ENCODE measurements around the gene PET100.

The PET100 gene

DNA sequence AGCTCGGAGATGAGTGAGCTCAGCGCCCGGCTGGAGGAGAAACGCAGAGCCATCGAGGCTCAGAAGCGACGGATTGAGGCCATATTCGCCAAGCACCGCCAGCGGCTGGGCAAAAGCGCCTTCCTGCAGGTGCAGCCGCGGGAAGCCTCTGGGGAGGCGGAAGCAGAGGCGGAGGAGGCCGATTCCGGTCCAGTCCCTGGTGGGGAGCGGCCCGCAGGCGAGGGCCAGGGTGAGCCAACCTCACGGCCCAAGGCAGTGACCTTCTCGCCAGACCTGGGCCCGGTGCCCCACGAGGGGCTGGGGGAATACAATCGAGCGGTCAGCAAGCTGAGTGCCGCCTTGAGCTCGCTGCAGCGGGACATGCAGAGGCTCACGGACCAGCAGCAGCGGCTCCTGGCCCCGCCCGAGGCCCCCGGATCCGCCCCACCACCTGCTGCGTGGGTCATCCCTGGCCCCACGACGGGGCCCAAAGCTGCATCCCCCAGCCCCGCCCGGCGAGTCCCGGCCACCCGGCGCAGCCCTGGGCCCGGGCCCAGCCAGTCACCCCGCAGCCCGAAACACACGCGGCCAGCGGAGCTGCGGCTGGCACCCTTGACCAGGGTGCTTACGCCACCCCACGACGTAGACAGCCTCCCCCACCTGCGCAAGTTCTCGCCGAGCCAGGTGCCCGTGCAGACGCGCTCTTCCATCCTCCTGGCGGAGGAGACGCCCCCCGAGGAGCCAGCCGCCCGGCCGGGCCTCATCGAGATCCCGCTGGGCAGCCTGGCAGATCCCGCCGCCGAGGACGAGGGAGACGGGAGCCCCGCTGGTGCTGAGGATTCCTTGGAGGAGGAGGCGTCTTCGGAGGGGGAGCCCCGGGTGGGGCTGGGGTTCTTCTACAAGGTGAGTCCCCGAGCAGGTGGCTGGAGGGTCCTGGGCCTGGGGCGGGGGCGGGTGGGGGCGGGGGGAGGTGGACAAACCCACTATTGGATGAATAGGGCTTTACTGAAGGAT lies 17.0 kb upstream of the PET100 start:
- no peak for DNase-seq

DNA sequence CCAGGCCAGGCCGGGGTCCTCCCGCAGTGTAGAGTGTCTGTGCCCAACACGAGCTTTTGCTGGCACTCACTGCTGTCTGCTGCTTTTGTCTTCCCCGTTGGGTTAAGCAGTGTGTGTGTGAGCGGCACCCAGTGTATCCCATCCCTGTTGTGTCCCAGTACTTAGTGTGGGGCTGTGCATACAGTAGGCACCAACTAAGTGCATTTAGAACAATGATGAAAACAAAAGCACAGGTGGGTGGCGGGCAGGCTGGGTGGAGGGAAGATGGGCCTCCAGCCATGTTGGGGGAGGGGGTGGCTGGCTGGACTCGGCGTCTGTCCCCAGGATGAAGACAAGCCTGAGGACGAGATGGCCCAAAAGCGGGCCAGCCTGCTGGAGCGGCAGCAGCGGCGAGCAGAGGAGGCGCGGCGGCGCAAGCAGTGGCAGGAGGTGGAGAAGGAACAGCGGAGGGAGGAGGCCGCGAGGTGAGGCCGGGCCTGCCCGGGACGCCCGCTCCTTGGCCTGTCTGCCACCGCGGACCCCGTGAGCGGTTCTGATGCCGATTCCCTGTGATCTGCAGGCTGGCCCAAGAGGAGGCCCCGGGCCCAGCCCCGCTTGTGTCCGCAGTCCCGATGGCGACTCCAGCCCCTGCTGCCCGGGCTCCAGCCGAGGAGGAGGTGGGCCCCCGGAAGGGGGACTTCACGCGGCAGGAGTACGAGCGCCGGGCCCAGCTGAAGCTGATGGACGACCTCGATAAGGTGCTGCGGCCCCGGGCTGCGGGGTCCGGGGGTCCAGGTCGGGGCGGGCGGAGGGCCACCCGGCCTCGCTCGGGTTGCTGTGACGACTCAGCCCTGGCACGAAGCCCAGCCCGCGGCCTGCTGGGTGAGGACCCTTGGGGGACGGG lies 14.5 kb upstream of the PET100 start:
- DNase-seq, result no peak

DNA sequence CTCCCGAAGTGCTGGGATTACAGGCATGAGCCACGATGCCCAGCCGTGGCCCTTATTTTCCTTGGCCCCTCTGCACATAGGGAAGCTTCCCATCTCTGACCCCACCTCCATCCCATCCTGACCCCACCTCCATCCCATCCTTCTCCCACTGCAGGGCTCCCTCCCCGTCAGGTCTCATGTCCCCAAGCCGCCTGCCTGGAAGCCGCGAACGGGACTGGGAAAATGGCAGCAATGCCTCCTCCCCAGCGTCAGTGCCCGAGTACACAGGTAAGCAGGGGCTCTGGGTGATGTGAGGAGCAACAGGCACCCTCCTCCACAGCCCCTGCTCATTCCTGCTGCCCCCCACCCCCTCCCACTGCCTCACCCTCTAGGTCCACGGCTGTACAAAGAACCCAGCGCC lies 12.4 kb upstream of the PET100 start:
- DNase-seq, result no peak

GRCh38 chr19:7617735-7618134 lies 11.9 kb upstream of the PET100 start:
- no peak for DNase-seq

DNA sequence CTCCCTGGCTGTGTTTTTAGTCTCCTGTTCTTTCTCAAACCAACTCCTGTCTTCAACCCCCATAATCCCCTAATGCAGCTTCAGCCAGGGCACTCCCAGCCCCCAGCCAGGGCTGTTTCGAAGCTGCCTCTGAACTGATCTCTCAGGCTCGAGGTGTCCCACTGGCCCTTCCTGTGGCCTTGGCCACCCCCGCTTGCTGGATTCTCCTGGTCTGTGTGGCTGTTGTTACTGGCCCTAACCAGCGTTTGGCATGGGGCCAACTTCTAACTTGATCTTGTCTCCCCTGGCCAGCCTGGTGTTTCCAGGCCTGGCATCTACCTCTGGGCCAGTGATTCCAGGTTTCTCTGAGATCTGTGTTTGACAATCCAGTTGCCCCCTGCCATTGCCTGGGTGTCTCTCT lies 11.2 kb upstream of the PET100 start:
- no peak for DNase-seq

DNA sequence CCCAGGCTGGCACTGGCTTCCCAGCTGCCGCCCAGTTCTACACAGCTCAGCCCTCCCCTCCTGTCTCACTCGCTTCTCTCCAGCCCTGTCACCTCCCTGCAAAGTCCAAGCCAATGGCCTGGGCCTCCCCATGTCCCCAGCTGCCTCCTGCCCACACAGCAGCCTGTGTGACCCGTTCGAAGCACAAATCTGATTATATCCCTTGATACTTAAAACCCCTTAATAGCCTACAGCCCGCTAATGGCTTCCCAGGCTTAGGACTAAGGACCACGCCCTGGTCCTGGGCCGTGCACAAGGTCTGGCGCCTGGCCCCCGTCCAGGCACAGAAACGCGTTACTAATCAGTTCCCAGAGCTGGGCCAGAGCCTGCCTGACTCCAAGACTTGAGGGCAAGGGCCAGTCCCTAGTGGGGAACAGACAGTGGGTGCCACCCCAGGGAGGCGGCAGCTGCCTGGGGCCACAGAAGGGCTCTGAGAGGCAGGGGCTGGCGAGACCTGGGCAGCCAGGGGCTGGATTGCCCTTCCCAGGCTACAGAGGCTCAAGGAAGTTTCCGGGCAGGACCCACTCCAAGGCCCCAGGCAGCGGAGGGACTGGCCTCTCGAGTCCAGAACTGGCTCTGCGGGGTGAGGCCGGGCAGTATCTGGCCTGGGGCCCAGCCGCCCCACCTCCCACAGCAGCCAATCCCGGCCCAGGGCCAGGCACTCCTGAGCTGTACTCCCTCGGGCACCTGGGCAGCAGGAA lies 10.7 kb upstream of the PET100 start:
- DNase-seq, result no peak

DNA sequence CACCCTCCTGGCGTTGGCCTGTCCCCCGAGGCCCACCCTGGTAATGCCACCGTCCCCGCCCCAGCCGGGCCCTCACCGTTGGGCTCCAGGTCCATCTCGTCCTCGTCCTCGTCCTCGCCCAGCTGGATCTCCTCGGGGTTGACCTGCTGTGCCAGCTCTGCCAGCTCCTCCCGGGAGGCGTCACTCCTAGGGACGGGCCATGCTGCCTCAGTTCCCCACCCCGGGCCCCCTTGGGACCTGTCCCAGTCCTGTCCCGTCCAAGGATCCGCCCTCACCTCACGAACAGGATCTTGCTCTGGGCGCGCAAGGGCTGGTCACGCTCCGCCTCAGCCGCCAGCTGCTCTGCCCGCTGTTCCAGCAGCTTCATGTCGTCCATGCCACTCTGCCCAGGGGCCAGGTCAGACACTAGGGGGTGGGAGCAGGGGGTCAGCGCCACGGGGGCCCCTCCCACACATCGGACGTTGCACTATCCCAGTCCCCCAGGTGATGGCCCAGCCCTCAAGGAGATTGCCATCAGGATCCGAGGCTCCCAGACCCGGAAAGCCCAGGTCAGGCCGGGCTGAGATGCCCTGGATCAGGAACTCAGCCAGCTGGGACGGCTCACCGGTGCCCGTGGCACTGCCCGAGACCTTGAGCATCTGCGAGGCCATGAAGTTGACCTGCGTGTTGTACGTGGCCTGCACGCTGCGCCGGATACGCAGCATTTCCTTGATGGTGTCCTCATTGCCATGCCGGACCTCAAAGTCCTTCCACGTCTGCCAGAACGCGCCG lies 9.7 kb upstream of the PET100 start:
- no peak for DNase-seq

GRCh38 chr19:7620442-7621412 lies 8.9 kb upstream of the PET100 start:
- no peak for DNase-seq

- DNase-seq, result no peak
Measured at GRCh38 chr19:7622933-7623685, 6.5 kb upstream of the PET100 start.

DNA sequence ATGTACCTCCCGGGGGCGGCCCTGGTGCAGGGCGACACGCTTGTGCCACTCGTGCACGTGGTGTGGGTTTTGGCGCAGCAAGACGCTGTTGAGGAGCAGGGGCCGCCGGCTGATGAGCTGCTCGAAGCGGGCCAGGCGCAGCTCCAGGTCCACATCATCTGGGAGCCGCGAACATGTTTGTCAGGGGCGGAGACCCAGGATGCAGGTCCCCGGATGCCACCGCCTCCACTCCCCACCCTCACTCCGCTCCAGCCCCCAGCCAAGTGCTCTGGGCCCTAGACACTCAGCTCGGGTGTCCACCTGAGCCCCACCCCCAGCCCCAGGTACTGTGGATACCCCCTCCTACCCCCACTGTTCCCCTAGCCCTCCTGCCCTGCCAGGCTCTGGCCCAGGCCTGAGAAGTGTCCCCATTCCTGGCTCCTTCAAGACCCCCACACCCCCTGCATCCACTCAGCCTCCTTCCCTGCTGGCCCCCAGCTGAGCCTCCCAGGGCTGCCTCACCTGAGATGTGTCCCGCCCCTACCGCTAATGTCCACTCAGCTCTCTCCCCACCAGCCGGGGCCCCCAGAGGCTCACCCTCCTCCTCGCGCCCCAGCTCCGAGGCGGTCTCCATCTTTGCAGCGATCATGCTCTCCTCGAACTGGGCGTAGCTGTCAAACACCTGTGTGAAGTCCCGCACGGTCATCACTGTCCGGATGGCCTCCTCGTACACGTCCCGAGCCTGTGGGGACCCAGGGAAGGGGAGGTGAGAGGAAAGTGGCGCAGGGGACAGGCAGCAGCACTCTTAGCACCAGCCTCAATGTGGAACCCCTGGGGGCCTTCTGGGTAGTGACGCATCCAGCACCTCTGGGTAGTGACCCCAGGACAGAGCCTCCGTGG lies 5.6 kb upstream of the PET100 start:
- DNase-seq, result no peak

GRCh38 chr19:7624810-7625209 lies 4.8 kb upstream of the PET100 start:
- no peak for DNase-seq

- no peak for DNase-seq
Measured at GRCh38 chr19:7625763-7626372, 3.7 kb upstream of the PET100 start.

DNA sequence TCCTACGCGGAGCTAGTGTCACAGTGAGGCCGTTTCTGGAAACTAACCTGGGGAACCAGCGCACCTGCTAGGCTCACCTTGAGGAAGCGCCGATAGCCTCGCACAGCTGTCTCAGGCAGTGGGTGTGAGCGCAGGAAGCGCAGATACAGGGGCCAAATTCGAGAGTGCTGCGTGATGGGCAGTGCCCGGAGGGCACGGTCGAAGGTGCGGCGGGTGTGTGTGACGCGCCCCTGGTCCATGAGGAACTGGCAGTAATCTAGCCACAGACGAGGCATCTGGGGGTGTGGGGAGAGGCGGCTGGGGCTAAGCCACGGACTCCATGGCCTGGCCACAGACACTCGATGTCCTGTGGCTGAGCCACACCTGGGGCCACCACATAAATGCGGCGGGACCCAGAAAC lies 2.4 kb upstream of the PET100 start:
- DNase-seq, result no peak

DNA sequence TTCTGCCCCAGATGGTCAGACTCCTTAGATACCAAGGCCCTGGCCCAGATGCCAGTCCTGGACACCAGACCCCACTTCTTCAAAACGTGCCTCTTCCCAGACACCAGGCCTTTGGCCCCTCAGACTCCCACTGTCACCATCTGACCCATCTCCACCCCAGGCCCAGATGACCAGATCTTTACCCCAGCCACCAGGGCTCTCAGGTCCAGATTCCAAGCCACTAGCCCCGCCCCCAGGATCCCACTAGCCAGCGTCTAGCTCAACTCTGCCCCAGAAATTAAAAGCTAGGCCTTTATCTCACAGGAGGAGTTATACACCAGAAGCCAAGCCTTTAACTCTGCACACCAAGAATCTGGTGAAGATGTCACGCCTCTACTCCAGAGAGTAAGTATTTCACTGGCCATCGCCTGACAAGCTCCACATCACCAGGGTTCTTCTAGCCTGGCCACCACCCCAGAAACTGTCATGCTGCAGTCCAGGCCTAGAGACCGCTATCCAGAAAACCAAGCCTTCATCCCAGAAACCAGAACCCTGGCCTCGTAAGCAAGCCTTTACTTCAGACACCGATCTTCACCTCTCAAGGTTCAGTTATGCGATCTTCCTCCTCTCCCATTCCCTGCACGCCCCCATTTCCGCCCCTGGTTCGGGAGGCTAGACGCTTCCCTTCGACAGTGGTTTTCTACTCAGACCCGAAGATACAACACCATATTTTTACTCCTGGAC lies 843 bp upstream of the PET100 start:
- no peak for DNase-seq

DNA sequence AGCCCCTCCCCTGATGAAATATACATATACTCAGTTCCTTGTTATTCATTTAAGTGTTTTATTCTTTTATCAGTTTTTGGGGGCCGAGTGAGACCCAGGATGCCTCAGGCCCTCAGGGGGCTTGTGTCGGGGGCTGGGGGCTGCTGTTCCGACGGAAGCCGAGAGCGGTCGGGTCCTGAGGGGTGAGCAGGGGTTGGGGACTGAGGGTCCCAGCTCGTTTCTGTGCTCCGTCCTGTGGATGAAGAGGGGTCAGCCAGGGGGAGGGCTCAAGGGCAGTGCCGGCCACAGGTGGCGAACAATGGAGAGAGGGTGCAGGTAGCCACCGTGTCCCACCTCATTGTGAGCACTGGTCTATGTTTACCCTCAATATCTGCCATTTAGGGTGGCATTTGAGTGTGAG lies 2.0 kb downstream of the PET100 start:
- no peak for DNase-seq

GRCh38 chr19:7632340-7633203 lies 3.0 kb downstream of the PET100 start:
- no peak for DNase-seq

DNA sequence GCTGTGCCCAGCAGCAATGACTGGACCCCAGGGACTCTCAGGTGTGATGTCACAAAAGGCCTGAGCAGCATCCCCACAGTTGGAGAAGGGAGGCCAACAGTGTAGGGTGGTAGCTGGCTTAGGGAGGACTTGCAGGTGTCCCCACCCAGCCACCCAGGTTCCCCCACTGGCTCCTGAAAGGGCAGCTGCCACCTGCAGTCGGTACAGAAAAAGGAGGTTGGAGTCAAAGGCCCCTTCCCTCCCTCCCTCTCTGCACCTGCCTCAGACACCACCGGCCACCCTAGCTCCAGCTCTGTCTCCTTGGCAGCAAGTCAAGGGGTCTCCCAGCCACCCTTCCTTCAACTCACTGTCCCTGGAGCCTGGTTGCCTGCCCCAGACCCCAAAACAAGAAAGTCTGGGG lies 4.1 kb downstream of the PET100 start, which contains the start of gene PCP2:
Gene PCP2, minus strand, starts transcription at position 22 of the 400 bp plus-strand sequence. CDS start 262 bp downstream, outside the sequence.
- DNase-seq, result no peak
